ENCODE data around the gene KHDC4.

Gene KHDC4

GRCh38 chr1:155941845-155942531, 7.8 kb upstream of the KHDC4 start:
- DNase-seq (ENCODE audit: low read depth) = no peak
- no peak overlapping the region for H3K4me3 ChIP-seq (ENCODE audit: low read depth, low read length)
- TF ChIP-seq, protein P1, sequence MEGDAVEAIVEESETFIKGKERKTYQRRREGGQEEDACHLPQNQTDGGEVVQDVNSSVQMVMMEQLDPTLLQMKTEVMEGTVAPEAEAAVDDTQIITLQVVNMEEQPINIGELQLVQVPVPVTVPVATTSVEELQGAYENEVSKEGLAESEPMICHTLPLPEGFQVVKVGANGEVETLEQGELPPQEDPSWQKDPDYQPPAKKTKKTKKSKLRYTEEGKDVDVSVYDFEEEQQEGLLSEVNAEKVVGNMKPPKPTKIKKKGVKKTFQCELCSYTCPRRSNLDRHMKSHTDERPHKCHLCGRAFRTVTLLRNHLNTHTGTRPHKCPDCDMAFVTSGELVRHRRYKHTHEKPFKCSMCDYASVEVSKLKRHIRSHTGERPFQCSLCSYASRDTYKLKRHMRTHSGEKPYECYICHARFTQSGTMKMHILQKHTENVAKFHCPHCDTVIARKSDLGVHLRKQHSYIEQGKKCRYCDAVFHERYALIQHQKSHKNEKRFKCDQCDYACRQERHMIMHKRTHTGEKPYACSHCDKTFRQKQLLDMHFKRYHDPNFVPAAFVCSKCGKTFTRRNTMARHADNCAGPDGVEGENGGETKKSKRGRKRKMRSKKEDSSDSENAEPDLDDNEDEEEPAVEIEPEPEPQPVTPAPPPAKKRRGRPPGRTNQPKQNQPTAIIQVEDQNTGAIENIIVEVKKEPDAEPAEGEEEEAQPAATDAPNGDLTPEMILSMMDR (IDR thresholded peaks at IDR 0.05; ENCODE audit: insufficient read depth, low read depth, low read length, missing control alignments) = no peak

DNA sequence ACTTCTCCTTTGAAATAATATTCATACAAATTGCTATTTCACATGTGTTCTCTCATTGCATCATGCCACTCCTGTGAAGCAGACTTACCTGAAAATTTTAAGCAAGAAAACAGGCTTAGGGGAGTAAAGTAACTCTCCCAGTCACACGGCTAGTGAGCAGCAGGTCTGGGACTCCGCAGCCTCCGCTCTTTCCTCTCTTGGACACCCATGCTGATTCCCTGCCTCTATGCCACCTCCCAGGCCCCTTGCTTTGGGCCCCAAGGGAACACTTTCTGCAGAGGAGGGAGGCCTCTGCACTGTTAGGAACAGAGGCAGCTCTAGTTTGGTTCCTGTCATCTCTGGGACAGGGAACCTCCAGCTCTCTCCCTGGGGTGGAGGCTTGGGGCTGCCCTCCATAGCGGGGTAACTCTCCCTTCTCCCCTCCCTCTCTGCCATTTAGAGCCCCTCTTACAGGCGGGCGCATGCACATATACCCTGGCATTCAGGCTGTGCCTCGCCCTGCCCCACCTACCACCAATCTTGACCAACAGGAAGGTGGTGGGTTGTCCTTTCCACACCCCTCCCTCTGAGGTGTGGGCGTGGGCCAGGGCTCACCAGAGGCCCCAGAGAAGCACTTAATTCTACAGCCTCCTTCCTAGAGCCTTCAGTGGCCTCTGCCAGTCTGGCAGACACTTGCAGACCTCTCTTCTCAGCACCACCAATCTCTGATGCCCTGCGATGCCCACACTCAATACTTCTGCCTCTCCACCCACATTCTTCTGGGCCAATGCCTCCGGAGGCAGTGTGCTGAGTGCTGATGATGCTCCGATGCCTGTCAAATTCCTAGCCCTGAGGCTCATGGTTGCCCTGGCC, 7.0 kb upstream of the KHDC4 start, which contains the start of gene RXFP4:
Gene RXFP4, plus strand, starts transcription at position 646 of the 852 bp plus-strand sequence. Its CDS starts 72 bp downstream, at position 718.
- H3K4me3 ChIP-seq (ENCODE audit: low read depth, low read length) = no peak within 1 kb of the TSS
- peak; percentile 60 for DNase-seq (ENCODE audit: low read depth)
- TF ChIP-seq, protein P1 (IDR thresholded peaks at IDR 0.05; ENCODE audit: insufficient read depth, low read depth, low read length, missing control alignments) = no peak

- TF ChIP-seq, protein P1 (IDR thresholded peaks at IDR 0.05; ENCODE audit: insufficient read depth, low read depth, low read length, missing control alignments) = no peak
- no peak for DNase-seq (ENCODE audit: low read depth)
- no peak overlapping the region for H3K4me3 ChIP-seq (ENCODE audit: low read depth, low read length)
Observed at GRCh38 chr1:155940482-155940992, 6.3 kb upstream of the KHDC4 start.

GRCh38 chr1:155938220-155938627, 4.0 kb upstream of the KHDC4 start:
- H3K4me3 ChIP-seq (ENCODE audit: low read depth, low read length) = no peak overlapping the region
- TF ChIP-seq, protein P1 (IDR thresholded peaks at IDR 0.05; ENCODE audit: insufficient read depth, low read depth, low read length, missing control alignments) = peak; percentile 70
- peak; percentile 77 for DNase-seq (ENCODE audit: low read depth)

- DNase-seq (ENCODE audit: low read depth) = no peak
- H3K4me3 ChIP-seq (ENCODE audit: low read depth, low read length) = peak overlapping the region; percentile 71
- TF ChIP-seq, protein P1 (IDR thresholded peaks at IDR 0.05; ENCODE audit: insufficient read depth, low read depth, low read length, missing control alignments) = no peak
Observed at GRCh38 chr1:155934936-155935590, 850 bp upstream of the KHDC4 start.

DNA sequence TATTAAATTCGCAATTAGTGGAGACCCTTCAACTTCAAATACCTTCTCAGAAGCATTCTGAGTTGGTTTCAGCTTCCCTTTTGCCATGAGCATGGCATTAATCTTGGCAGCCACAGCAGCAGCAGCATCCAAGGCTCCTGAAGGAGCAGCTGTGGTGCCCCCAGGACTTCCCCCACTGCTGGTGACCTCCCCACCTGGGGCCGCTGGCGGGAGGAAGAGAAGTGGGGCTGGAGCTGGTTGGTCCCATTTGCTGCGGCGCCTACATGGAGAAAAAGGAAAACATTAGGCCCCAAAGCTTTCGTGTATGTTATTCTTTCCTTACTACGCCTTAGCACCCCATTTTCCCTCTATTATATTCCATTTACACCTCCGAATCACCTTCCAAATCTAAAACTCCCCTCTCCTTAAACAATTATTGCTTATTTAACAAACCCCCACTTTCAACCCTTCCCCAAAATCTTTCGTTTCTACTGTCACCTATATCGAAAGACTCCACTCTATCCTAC, 569 bp downstream of the KHDC4 start:
- H3K4me3 ChIP-seq (ENCODE audit: low read depth, low read length) = peak overlapping the region; percentile 71
- DNase-seq (ENCODE audit: low read depth) = no peak
- TF ChIP-seq, protein P1 (IDR thresholded peaks at IDR 0.05; ENCODE audit: insufficient read depth, low read depth, low read length, missing control alignments) = no peak

All from GM12865 (cell line).